ENCODE results near the gene PPP2R3C. TPM values are rescaled to one million over a fixed set of nuclear protein-coding genes. Genes with fewer than 3 reads are reported as not detected.
A peak's percentile ranks its signal among the peaks of the same experiment; 100 is the strongest.
"Not testable (repeated sequence)": the region's sequence is repeated elsewhere in the genome, so short reads cannot be mapped to it uniquely, and the experiment has no call there.

The PPP2R3C gene
- total RNA-seq, 1 experiment from 2014 or later, result 36.6 TPM

GRCh38 chr14:35072226-35072625 is 49.6 kb downstream of the PPP2R3C start:
- DNase-seq (ENCODE audit: low spot score), result no peak
- in situ Hi-C loops (cut with HindIII; ENCODE audit: low sequenced_read_pairs), result no loop called here

DNA sequence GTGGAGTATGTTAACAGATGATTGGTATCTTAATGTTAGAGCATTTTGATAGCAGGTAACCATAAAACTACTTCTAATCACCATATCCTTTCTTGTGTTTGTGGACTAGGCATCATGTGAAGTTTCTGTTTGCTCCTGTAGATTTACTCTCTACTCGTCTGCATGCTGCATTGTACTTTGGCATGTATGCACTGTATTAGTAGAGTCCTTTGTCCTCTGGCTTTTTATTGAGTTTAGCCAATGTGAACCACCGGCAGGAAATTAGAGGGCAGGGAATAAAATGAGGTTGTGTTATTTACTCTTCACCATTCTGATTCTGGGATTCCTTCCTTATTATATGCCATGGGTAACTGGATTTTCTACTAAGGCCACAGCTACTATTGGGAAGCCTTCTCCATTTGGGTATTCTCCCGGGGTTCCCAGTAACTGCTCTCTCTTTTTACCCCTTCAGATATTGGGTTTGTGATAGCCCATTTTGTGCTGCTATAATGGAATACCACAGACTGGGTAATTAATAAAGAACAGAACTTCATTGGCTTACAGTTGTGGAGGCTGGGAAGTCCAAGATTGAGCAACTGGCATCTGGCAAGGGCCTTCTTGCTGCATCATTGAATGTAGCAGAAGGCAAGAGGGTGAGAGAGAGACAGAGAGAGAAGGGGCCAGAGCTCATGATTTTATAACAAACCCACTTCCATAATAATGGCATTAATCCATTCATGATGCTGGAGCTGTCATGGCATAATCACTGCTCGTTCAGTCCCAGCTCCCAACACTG is 53.4 kb downstream of the PPP2R3C start:
- in situ Hi-C loops (cut with HindIII; ENCODE audit: low sequenced_read_pairs), result no loop called here
- no peak for DNase-seq (ENCODE audit: low spot score)

GRCh38 chr14:35065731-35066130 is 56.1 kb downstream of the PPP2R3C start:
- in situ Hi-C loops (cut with HindIII; ENCODE audit: low sequenced_read_pairs), result not testable (repeated sequence)

GRCh38 chr14:35061113-35061791 is 60.5 kb downstream of the PPP2R3C start:
- DNase-seq (ENCODE audit: low spot score); in situ Hi-C loops (cut with HindIII; ENCODE audit: low sequenced_read_pairs): not testable (repeated sequence)

More at GRCh38 chr14:35065731-35066130, 56.1 kb downstream of the PPP2R3C start:
- not testable (repeated sequence) for DNase-seq (ENCODE audit: low spot score)

GRCh38 chr14:35052637-35053036 is 69.2 kb downstream of the PPP2R3C start:
- in situ Hi-C loops (cut with HindIII; ENCODE audit: low sequenced_read_pairs), result no loop called here
- DNase-seq (ENCODE audit: low spot score), result no peak

DNA sequence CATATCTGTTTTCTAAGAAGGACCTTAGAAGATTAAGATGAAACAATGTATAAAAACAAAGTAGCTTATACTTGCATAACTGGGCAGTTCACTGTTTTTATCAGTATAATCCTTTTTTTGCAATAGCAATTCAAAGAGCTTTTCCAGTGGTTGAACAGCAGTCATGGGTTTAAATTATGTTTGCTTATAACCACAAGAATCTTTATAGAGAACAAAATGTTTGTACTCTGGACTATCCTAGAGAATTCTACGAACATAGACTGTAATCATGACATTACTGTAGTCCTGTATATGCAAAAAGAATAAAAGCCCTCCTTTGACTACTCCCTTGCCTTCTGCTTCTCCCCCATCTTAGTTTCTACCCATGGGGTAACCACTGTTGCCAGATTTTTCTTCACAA is 70.0 kb downstream of the PPP2R3C start:
- in situ Hi-C loops (cut with HindIII; ENCODE audit: low sequenced_read_pairs), result no loop called here
- no peak for DNase-seq (ENCODE audit: low spot score)

DNA sequence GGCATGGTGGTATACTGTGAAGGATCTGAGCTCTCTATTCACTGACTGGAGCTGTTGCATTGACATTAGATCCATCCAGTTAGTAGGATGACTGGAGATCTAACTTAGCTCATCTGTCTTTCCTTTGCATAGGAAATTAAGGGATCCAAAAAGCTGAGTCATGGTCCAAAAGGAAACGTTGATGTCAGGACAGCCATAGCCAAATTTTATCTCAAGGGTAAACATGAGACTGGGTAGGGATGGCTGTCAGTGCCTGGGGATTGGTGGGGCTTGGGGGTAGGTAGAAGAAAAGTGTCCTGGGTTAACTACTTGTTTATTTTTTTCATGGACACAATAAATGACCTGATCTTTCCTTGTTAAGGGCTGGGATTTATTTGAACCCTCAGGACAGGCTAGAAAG is 71.1 kb downstream of the PPP2R3C start:
- no peak for DNase-seq (ENCODE audit: low spot score)
- in situ Hi-C loops (cut with HindIII; ENCODE audit: low sequenced_read_pairs), result no loop called here

DNA sequence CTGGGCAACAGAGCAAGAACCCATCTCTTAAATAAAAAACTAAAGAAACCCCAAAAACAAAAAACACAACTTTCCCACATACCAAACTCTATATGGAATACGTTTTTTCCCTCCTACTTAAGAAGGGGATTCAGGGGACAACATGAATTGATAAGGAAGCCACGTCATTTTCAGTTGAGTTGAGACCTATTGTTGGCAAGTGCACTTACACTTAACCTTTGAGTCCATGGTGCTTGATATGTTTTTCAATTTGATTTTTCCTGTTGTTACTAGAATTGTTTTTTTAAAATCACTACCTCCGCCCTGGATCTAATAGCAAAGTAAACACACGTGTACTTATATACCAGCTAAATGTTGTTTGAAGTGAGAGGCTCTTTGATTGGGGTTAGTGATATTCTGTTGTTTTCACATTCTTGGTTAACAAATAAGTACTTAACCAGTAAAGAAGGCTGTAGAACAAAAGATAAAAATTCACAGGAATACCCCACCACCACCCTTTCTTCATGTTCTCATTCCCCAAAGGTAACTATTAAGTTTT is 73.7 kb downstream of the PPP2R3C start:
- in situ Hi-C loops (cut with HindIII; ENCODE audit: low sequenced_read_pairs), result loop anchor here (25.0 kb wide), 1 partner anchor 364 kb away; the partner anchor contains the start of gene NFKBIA
- no peak for DNase-seq (ENCODE audit: low spot score)

DNA sequence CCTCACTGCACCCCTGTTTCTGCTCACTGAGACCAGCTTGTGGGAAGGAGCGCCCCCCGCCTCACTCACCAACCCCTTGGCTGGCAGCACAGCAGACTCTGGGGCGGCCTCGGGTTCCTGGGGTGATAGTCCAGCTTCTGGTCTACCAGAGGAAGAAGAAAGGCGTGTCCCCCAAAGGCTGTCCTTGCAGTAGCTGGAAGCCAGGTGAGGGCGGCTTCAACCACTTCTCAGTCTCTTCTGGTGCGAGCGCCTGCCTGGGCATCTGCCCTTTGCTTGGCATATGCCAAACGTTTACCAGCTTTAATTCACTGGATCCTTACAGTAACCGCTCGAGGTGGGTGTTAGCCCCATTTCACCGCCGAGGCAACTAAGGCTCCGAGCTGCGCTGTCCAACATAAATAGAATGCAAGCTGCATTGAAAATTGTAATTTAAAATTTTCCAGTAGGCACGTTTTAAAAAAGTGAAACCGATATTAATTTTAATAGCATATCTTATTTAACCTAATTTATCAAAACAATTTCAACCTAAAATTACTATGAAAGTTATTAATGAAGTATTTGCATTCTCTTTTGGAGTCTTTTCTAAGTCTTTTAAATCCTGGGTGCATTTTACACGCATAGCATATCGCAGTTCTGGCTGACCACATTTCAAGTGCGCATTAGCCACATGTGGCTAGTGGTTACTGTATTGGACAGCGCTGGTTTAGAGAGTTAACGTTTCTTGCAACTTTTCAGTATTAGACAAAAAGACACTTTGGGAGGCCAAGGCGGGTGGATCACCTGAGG is 74.8 kb downstream of the PPP2R3C start:
- DNase-seq (ENCODE audit: low spot score), result peak; percentile 53
- in situ Hi-C loops (cut with HindIII; ENCODE audit: low sequenced_read_pairs), result loop anchor here (25.0 kb wide), 1 partner anchor 365 kb away; the partner anchor contains the start of gene NFKBIA

DNA sequence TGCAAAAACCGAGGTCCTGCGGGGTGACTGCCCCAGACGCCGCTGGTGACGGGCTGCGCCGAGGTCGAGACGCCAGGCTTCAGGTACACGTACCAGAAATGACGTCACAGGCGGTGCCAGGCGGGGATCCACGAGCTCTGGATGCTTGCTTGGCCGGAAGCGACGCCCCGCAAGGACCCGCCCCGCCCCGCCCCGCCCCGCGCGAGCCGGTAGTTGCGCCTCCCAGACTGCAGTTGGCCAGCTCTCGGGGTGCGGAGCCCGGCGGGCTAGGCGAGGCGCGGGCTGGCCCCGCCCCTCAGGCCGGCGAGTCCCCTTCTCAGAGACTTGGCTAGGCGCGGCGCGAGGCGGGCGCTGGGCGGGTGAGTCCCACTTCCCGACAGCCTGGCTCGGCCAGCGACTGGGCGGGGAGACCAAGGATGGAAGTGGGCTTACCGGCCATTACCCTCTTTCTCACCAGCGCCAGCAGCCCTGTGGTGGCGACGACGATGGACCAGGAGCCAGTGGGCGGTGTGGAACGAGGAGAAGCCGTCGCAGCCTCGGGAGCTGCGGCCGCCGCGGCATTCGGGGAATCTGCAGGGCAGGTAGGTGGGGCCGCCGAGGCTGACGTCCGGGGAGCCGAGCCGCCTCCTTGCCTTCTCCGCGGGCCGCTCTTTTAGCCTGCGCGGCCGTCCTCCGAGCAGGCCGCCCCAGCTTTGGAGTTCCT is 75.6 kb downstream of the PPP2R3C start, which contains the start of gene FAM177A1:
FAM177A1 (plus strand) TSS at position 225 of the 703 bp plus-strand sequence; CDS start at position 417, 192 bp downstream.
- DNase-seq (ENCODE audit: low spot score), result peak; percentile 97
- in situ Hi-C loops (cut with HindIII; ENCODE audit: low sequenced_read_pairs), result loop anchor here (25.0 kb wide), 1 partner anchor 366 kb away; the partner anchor contains the start of gene NFKBIA

DNA sequence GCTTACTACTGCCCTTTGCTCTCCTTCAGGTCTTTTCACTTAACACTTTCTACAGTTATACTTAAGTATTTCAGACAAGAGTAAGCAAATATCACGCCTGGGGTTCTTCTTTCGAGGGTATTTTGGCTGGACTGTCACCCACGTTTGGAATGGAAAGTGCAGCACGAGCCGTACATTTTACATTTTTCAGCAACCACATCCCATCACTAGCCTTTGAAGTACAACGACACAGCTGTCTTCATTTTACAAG is 76.1 kb downstream of the PPP2R3C start:
- no peak for DNase-seq (ENCODE audit: low spot score)
- in situ Hi-C loops (cut with HindIII; ENCODE audit: low sequenced_read_pairs), result loop anchor here (25.0 kb wide), 1 partner anchor 367 kb away; the partner anchor contains the start of gene NFKBIA

DNA sequence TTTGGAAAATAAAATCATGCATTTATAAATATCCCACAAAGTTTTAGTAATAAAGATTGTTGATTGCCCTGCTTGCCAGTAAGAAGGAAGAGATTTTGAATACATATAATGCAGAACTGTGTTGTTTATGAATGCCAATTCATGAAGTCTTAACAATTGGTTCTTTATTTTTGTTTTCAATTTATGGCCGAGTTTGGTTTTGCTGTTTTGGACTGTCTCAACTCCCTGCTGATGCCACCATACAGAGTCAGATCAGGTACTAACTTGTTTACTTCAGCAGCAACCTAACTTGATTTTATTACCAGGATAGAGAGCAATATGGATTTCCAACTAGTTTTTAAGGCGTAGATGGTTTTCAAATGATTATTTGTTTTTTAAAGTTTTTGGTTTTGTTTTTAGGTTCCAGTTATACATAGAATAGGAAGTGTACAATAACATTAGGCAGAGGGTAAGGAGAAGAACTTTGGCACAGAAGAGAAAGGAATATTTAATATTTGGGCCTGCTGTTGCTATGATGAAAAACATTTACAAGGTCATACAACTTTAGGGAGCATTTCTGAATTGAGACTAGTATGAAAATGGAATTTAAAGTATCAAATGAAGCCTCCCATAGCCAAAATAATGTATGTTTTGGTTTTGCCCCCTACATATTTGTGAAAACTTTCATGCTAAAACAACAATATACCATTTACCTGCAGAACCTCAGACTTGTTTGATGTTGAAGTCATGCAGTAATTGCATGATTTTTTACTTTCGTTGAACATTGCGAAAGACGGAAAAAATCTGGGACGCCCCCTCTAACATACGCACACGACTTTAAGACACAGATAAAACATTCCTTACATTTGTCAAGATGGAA is 76.6 kb downstream of the PPP2R3C start:
- in situ Hi-C loops (cut with HindIII; ENCODE audit: low sequenced_read_pairs), result loop anchor here (25.0 kb wide), 1 partner anchor 367 kb away; the partner anchor contains the start of gene NFKBIA
- DNase-seq (ENCODE audit: low spot score), result peak; percentile 5

GRCh38 chr14:35043046-35043445 is 78.7 kb downstream of the PPP2R3C start:
- in situ Hi-C loops (cut with HindIII; ENCODE audit: low sequenced_read_pairs), result loop anchor here (25.0 kb wide), 1 partner anchor 369 kb away; the partner anchor contains the start of gene NFKBIA
- no peak for DNase-seq (ENCODE audit: low spot score)

GRCh38 chr14:35042632-35043031 is 79.2 kb downstream of the PPP2R3C start:
- DNase-seq (ENCODE audit: low spot score), result no peak
- in situ Hi-C loops (cut with HindIII; ENCODE audit: low sequenced_read_pairs), result loop anchor here (25.0 kb wide), 1 partner anchor 370 kb away; the partner anchor contains the start of gene NFKBIA

- not testable (repeated sequence) for DNase-seq (ENCODE audit: low spot score)
- in situ Hi-C loops (cut with HindIII; ENCODE audit: low sequenced_read_pairs), result loop anchor here (25.0 kb wide), 1 partner anchor 374 kb away; the partner anchor contains the start of gene NFKBIA
These were observed 83.5 kb downstream of the PPP2R3C start for GRCh38 chr14:35038312-35038711.

Data from G401 (cell line).